Measurements from ENCODE around the gene DCDC1. TPM values are rescaled to one million over a fixed set of nuclear protein-coding genes. Genes with fewer than 3 reads are reported as not detected.
A peak's percentile ranks its signal among the peaks of the same experiment; 100 is the strongest.

Gene DCDC1
- total RNA-seq, 2 experiments from 2014 or later: 0.07 TPM; not detected in 1

- DNase-seq (no peak), ATAC-seq (no peak)
- no peaks in the 10 kb centered on the region for H3K36me3 Mint-ChIP-seq
- CTCF ChIA-PET: no interaction called here
- H3K27me3 Mint-ChIP-seq: no peaks in the 10 kb centered on the region
- no peak overlapping the region for H3K27ac Mint-ChIP-seq
- H3K4me3 Mint-ChIP-seq: no peak overlapping the region
- H3K4me1 Mint-ChIP-seq: no peaks in the 10 kb centered on the region
- peaks cover 2% of the 10 kb centered on the region for H3K9me3 Mint-ChIP-seq (ENCODE audit: low read depth)
Observed at GRCh38 chr11:31132531-31133421, 236.8 kb downstream of the DCDC1 start.

GRCh38 chr11:31131760-31132159, 237.8 kb downstream of the DCDC1 start:
- H3K36me3 Mint-ChIP-seq: no peaks in the 10 kb centered on the region
- H3K4me1 Mint-ChIP-seq: no peaks in the 10 kb centered on the region
- H3K27ac Mint-ChIP-seq: no peak overlapping the region
- peaks cover 2% of the 10 kb centered on the region for H3K9me3 Mint-ChIP-seq (ENCODE audit: low read depth)
- DNase-seq (no peak), ATAC-seq (no peak)
- CTCF ChIA-PET: no interaction called here
- no peaks in the 10 kb centered on the region for H3K27me3 Mint-ChIP-seq
- no peak overlapping the region for H3K4me3 Mint-ChIP-seq

- H3K27me3 Mint-ChIP-seq: no peaks in the 10 kb centered on the region
- ATAC-seq: no peak
- DNase-seq: no peak
- no peak overlapping the region for H3K4me3 Mint-ChIP-seq
- H3K4me1 Mint-ChIP-seq: no peaks in the 10 kb centered on the region
- H3K36me3 Mint-ChIP-seq: no peaks in the 10 kb centered on the region
- H3K27ac Mint-ChIP-seq: no peak overlapping the region
- CTCF ChIA-PET: interaction anchor here (1.1 kb wide), 1 partner anchor 9 kb away, joined by 3 read pairs; no protein-coding TSS in a partner anchor
- peaks cover 2% of the 10 kb centered on the region for H3K9me3 Mint-ChIP-seq (ENCODE audit: low read depth)
Observed at GRCh38 chr11:31127290-31127689, 242.2 kb downstream of the DCDC1 start.

GRCh38 chr11:31120428-31120827, 249.1 kb downstream of the DCDC1 start:
- H3K36me3 Mint-ChIP-seq: no peaks in the 10 kb centered on the region
- H3K4me3 Mint-ChIP-seq: no peak overlapping the region
- no peaks in the 10 kb centered on the region for H3K4me1 Mint-ChIP-seq
- H3K27me3 Mint-ChIP-seq: no peaks in the 10 kb centered on the region
- no peaks in the 10 kb centered on the region for H3K9me3 Mint-ChIP-seq (ENCODE audit: low read depth)
- ATAC-seq: no peak
- no peak for DNase-seq
- CTCF ChIA-PET: no interaction called here
- no peak overlapping the region for H3K27ac Mint-ChIP-seq

GRCh38 chr11:31118566-31118965, 251.0 kb downstream of the DCDC1 start:
- no peaks in the 10 kb centered on the region for H3K36me3 Mint-ChIP-seq
- ATAC-seq: no peak
- H3K27ac Mint-ChIP-seq: no peak overlapping the region
- H3K4me3 Mint-ChIP-seq: no peak overlapping the region
- CTCF ChIA-PET: interaction anchor here (1.2 to 1.8 kb wide), 2 partner anchors 9 to 12 kb away, joined by 3 read pairs; no protein-coding TSS in a partner anchor
- no peaks in the 10 kb centered on the region for H3K27me3 Mint-ChIP-seq
- no peaks in the 10 kb centered on the region for H3K4me1 Mint-ChIP-seq
- DNase-seq: no peak
- H3K9me3 Mint-ChIP-seq (ENCODE audit: low read depth): no peaks in the 10 kb centered on the region

GRCh38 chr11:31117038-31117437, 252.5 kb downstream of the DCDC1 start:
- H3K36me3 Mint-ChIP-seq: no peaks in the 10 kb centered on the region
- CTCF ChIA-PET: no interaction called here
- ATAC-seq (no peak), DNase-seq (no peak)
- H3K27me3 Mint-ChIP-seq: no peaks in the 10 kb centered on the region
- H3K27ac Mint-ChIP-seq: no peak overlapping the region
- H3K9me3 Mint-ChIP-seq (ENCODE audit: low read depth): no peaks in the 10 kb centered on the region
- H3K4me3 Mint-ChIP-seq: no peak overlapping the region
- H3K4me1 Mint-ChIP-seq: no peaks in the 10 kb centered on the region

- CTCF ChIA-PET: no interaction called here
- no peaks in the 10 kb centered on the region for H3K27me3 Mint-ChIP-seq
- ATAC-seq (no peak), DNase-seq (no peak)
- no peak overlapping the region for H3K27ac Mint-ChIP-seq
- no peak overlapping the region for H3K4me3 Mint-ChIP-seq
- no peaks in the 10 kb centered on the region for H3K36me3 Mint-ChIP-seq
- no peaks in the 10 kb centered on the region for H3K4me1 Mint-ChIP-seq
- no peaks in the 10 kb centered on the region for H3K9me3 Mint-ChIP-seq (ENCODE audit: low read depth)
Observed at GRCh38 chr11:31114442-31114841, 255.1 kb downstream of the DCDC1 start.

- CTCF ChIA-PET: no interaction called here
- H3K4me3 Mint-ChIP-seq: no peak overlapping the region
- ATAC-seq: no peak
- no peaks in the 10 kb centered on the region for H3K36me3 Mint-ChIP-seq
- no peak overlapping the region for H3K27ac Mint-ChIP-seq
- H3K27me3 Mint-ChIP-seq: no peaks in the 10 kb centered on the region
- DNase-seq: no peak
- no peaks in the 10 kb centered on the region for H3K4me1 Mint-ChIP-seq
- no peaks in the 10 kb centered on the region for H3K9me3 Mint-ChIP-seq (ENCODE audit: low read depth)
Observed at GRCh38 chr11:31110830-31111229, 258.7 kb downstream of the DCDC1 start.

- no peaks in the 10 kb centered on the region for H3K27me3 Mint-ChIP-seq
- H3K27ac Mint-ChIP-seq: no peak overlapping the region
- no peaks in the 10 kb centered on the region for H3K4me1 Mint-ChIP-seq
- no peaks in the 10 kb centered on the region for H3K36me3 Mint-ChIP-seq
- H3K9me3 Mint-ChIP-seq (ENCODE audit: low read depth): no peaks in the 10 kb centered on the region
- no peak overlapping the region for H3K4me3 Mint-ChIP-seq
- CTCF ChIA-PET: interaction anchor here (0.6 kb wide), 1 partner anchor 39 kb away, joined by 3 read pairs; no protein-coding TSS in a partner anchor
- DNase-seq (no peak), ATAC-seq (no peak)
Observed at GRCh38 chr11:31109446-31109845, 260.1 kb downstream of the DCDC1 start.

- H3K27me3 Mint-ChIP-seq: no peaks in the 10 kb centered on the region
- no peaks in the 10 kb centered on the region for H3K4me1 Mint-ChIP-seq
- H3K4me3 Mint-ChIP-seq: no peak overlapping the region
- ATAC-seq (no peak), DNase-seq (no peak)
- CTCF ChIA-PET: interaction anchor here (1.1 to 2.2 kb wide), 5 partner anchors 12 to 1068 kb away, joined by 3 to 5 read pairs (median 3); no protein-coding TSS in a partner anchor
- no peaks in the 10 kb centered on the region for H3K36me3 Mint-ChIP-seq
- H3K9me3 Mint-ChIP-seq (ENCODE audit: low read depth): no peaks in the 10 kb centered on the region
- H3K27ac Mint-ChIP-seq: no peak overlapping the region
Observed at GRCh38 chr11:31107649-31108048, 261.9 kb downstream of the DCDC1 start.

- Mint-ChIP-seq H3K27me3 (no peaks in the 10 kb centered on the region), H3K4me1 (no peaks in the 10 kb centered on the region), H3K27ac (no peak overlapping the region), H3K36me3 (no peaks in the 10 kb centered on the region), H3K9me3 (ENCODE audit: low read depth) (no peaks in the 10 kb centered on the region), H3K4me3 (no peak overlapping the region)
- CTCF ChIA-PET: interaction anchor here (0.6 to 2.2 kb wide), 7 partner anchors 12 to 1069 kb away, joined by 3 to 5 read pairs (median 3); no protein-coding TSS in a partner anchor
- DNase-seq: peak; percentile 51
- peak; percentile 45 for ATAC-seq
Observed at GRCh38 chr11:31106968-31107576, 262.5 kb downstream of the DCDC1 start.

GRCh38 chr11:31106326-31106725, 263.2 kb downstream of the DCDC1 start:
- CTCF ChIA-PET: interaction anchor here (1.0 to 2.2 kb wide), 4 partner anchors 13 to 1069 kb away, joined by 3 to 5 read pairs (median 3); no protein-coding TSS in a partner anchor
- Mint-ChIP-seq H3K9me3 (ENCODE audit: low read depth) (no peaks in the 10 kb centered on the region), H3K27me3 (no peaks in the 10 kb centered on the region), H3K36me3 (no peaks in the 10 kb centered on the region), H3K27ac (no peak overlapping the region), H3K4me1 (no peaks in the 10 kb centered on the region), H3K4me3 (no peak overlapping the region)
- no peak for ATAC-seq
- no peak for DNase-seq

GRCh38 chr11:31102875-31103274, 266.7 kb downstream of the DCDC1 start:
- no peak overlapping the region for H3K27ac Mint-ChIP-seq
- CTCF ChIA-PET: no interaction called here
- no peaks in the 10 kb centered on the region for H3K27me3 Mint-ChIP-seq
- ATAC-seq: no peak
- H3K4me3 Mint-ChIP-seq: no peak overlapping the region
- H3K36me3 Mint-ChIP-seq: no peaks in the 10 kb centered on the region
- DNase-seq: no peak
- H3K4me1 Mint-ChIP-seq: no peaks in the 10 kb centered on the region
- no peaks in the 10 kb centered on the region for H3K9me3 Mint-ChIP-seq (ENCODE audit: low read depth)

- no peak for ATAC-seq
- no peaks in the 10 kb centered on the region for H3K4me1 Mint-ChIP-seq
- no peak overlapping the region for H3K27ac Mint-ChIP-seq
- no peaks in the 10 kb centered on the region for H3K36me3 Mint-ChIP-seq
- no peaks in the 10 kb centered on the region for H3K27me3 Mint-ChIP-seq
- CTCF ChIA-PET: no interaction called here
- DNase-seq: no peak
- no peak overlapping the region for H3K4me3 Mint-ChIP-seq
- no peaks in the 10 kb centered on the region for H3K9me3 Mint-ChIP-seq (ENCODE audit: low read depth)
Observed at GRCh38 chr11:31102316-31102715, 267.2 kb downstream of the DCDC1 start.

Data from activated CD8-positive, alpha-beta memory T cell treated with anti-CD3 and anti-CD28 coated beads, Interleukin-2, amount 10 ng/mL, durations not matched to agents 7 days and 5 days (primary cell).